ENCODE data around the gene MEIS1. TPM values are rescaled to one million over a fixed set of nuclear protein-coding genes. Genes with fewer than 3 reads are reported as not detected.

Gene MEIS1
- total RNA-seq, 1 experiment from 2014 or later: 0.66 TPM

DNA sequence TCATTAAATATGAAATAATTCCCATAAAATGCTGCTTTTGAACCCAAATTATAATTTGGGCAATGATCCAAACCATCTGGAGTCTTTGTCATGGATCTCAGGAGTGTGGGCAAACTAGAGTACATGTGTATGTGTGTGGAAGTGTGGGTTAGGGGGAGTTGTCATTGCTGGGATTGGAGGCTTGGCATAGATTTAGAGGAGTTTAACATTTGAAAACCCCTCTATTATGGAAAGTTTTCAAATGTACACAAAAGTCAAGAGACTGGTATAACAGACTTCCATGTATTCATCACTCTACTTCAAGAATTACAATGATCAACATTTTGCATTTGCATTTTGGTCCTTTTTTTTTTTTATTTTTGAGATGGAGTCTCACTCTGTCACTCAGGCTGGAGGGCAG, 159.1 kb downstream of the MEIS1 start:
- H2BK120ac ChIP-seq (ENCODE audit: low read depth, low read length, poor library complexity, severe bottlenecking): no peak overlapping the region
- H3K9ac ChIP-seq (ENCODE audit: extremely low read depth, insufficient read length, low read length): no peak overlapping the region
- no peak overlapping the region for H3K27ac ChIP-seq (ENCODE audit: insufficient read length, low read depth, low read length)
- H3K4me2 ChIP-seq (ENCODE audit: insufficient read depth, insufficient read length, low read length): no peak overlapping the region
- Mint-ChIP-seq H3K4me1 (peaks cover 20 to 21% of the 10 kb centered on the region in 2 experiments), H3K36me3 (ENCODE audit: insufficient read depth in 1 of 3, low read depth in 3 of 3) (peaks cover 0 to 3% (median 1%) of the 10 kb centered on the region in 3 experiments; a peak in 4 of 7 replicates), H3K27me3 (ENCODE audit: low read depth) (peaks cover 3% of the 10 kb centered on the region; the same call in 1 of the 2 replicates), H3K27ac (no peak overlapping the region), H3K4me3 (no peak overlapping the region; a peak in 1 of 5 replicates), H3K9me3 (peaks cover 10 to 16% of the 10 kb centered on the region in 2 experiments)
- H4K20me1 ChIP-seq (ENCODE audit: control insufficient read depth, insufficient read depth, insufficient read length): no peaks in the 10 kb centered on the region
- H4K8ac ChIP-seq (replicated peaks; ENCODE audit: insufficient read length, low read depth, low read length): no peak overlapping the region
- peaks cover 2% of the 10 kb centered on the region for H3K4me1 ChIP-seq (ENCODE audit: insufficient read depth, low read length)
- no peak overlapping the region for H3K4ac ChIP-seq (ENCODE audit: low read depth, low read length)
- no peak overlapping the region for H2AFZ ChIP-seq (ENCODE audit: low read length)
- H4K5ac ChIP-seq (ENCODE audit: insufficient read length, low read depth, low read length): no peak overlapping the region
- no peaks in the 10 kb centered on the region for H3K79me1 ChIP-seq (ENCODE audit: insufficient read depth, low read depth, low read length, poor library complexity, severe bottlenecking)
- no peak overlapping the region for H2BK20ac ChIP-seq (ENCODE audit: low read depth, low read length, poor library complexity, severe bottlenecking)
- no peaks in the 10 kb centered on the region for H3K27me3 ChIP-seq (ENCODE audit: insufficient read depth, low read length)
- no peaks in the 10 kb centered on the region for H3K9me3 ChIP-seq (ENCODE audit: control insufficient read depth, low read depth, low read length)
- H3K18ac ChIP-seq (ENCODE audit: insufficient read length, low read depth, low read length): no peak overlapping the region
- H3K23ac ChIP-seq (ENCODE audit: insufficient read length, low read depth, low read length): no peak overlapping the region
- no peak overlapping the region for H2AK5ac ChIP-seq (ENCODE audit: insufficient read length, low read length)
- no peak overlapping the region for H3K56ac ChIP-seq (ENCODE audit: insufficient read length, low read depth, low read length)
- TF ChIP-seq, protein P1, sequence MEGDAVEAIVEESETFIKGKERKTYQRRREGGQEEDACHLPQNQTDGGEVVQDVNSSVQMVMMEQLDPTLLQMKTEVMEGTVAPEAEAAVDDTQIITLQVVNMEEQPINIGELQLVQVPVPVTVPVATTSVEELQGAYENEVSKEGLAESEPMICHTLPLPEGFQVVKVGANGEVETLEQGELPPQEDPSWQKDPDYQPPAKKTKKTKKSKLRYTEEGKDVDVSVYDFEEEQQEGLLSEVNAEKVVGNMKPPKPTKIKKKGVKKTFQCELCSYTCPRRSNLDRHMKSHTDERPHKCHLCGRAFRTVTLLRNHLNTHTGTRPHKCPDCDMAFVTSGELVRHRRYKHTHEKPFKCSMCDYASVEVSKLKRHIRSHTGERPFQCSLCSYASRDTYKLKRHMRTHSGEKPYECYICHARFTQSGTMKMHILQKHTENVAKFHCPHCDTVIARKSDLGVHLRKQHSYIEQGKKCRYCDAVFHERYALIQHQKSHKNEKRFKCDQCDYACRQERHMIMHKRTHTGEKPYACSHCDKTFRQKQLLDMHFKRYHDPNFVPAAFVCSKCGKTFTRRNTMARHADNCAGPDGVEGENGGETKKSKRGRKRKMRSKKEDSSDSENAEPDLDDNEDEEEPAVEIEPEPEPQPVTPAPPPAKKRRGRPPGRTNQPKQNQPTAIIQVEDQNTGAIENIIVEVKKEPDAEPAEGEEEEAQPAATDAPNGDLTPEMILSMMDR (conservative IDR thresholded peaks at IDR 0.05): no peak
- H4K91ac ChIP-seq (ENCODE audit: insufficient read length, low read depth, low read length): no peak overlapping the region
- no peaks in the 10 kb centered on the region for H3K79me2 ChIP-seq (ENCODE audit: insufficient read depth, low read length)
- no peak overlapping the region for H2BK15ac ChIP-seq (ENCODE audit: low read depth, low read length)
- H2BK12ac ChIP-seq (ENCODE audit: insufficient read length, low read depth, low read length): no peak overlapping the region
- H3K23me2 ChIP-seq (ENCODE audit: insufficient read length, low read depth, low read length, poor library complexity, severe bottlenecking): no peaks in the 10 kb centered on the region
- H2BK5ac ChIP-seq (ENCODE audit: insufficient read length, low read length): no peak overlapping the region
- H3T11ph ChIP-seq (ENCODE audit: low read length): no peak overlapping the region
- no peak overlapping the region for H3K14ac ChIP-seq (ENCODE audit: insufficient read depth, low read length)
- no peak for DNase-seq

Measured in H9 (cell line).